Ovary (tissue), 3 donors: ENCODE measurements around the gene DYRK2.

Experiments
- EP300 ChIP-seq: sonication (generic); formaldehyde crosslinking; IDR thresholded peaks from one replicate; pipeline ENCODE4 v1.6.1; 2017; ENCODE audit warnings: antibody characterized with exemption
- POLR2A ChIP-seq: fragments of 450-650 bp; IDR thresholded peaks from one replicate; pipeline ENCODE4 v1.6.1; 2017; ENCODE audit warnings: antibody characterized with exemption, mild to moderate bottlenecking, moderate library complexity
- TF ChIP-seq, protein P1 (sequence below), 3 donors: fragments of 450-650 bp in 2 of 3; fragments of 200-600 bp in 1 of 3; IDR thresholded peaks; one replicate each; pipeline versions ENCODE4 v1.5.1 to v1.8.0; 2016 to 2022; ENCODE audit warnings: antibody characterized with exemption in 3 of 3, mild to moderate bottlenecking in 1 of 3
- donor health status: DM: no; HTN: no; CAD: no.

DNA sequence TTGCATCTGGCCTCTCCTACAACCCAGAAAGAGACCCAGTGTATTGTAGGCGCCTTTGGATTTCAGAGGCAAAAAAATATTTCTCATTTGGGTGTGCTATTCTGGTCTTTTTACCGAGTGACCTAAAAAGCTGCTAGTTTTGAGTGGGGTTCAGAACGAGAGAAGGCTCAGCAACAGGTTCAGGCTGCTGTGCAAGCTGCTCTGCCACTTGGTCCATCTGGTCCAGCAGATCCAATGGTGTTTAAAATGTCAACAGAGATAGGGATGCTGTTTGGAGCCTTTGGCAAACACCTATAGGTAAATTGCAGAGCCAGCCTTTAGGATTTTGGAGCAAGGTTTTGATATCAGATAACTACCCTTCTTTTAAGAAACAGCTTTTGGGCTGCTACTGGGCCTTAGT lies 25.3 kb upstream of the DYRK2 start:
- TF ChIP-seq, protein P1, sequence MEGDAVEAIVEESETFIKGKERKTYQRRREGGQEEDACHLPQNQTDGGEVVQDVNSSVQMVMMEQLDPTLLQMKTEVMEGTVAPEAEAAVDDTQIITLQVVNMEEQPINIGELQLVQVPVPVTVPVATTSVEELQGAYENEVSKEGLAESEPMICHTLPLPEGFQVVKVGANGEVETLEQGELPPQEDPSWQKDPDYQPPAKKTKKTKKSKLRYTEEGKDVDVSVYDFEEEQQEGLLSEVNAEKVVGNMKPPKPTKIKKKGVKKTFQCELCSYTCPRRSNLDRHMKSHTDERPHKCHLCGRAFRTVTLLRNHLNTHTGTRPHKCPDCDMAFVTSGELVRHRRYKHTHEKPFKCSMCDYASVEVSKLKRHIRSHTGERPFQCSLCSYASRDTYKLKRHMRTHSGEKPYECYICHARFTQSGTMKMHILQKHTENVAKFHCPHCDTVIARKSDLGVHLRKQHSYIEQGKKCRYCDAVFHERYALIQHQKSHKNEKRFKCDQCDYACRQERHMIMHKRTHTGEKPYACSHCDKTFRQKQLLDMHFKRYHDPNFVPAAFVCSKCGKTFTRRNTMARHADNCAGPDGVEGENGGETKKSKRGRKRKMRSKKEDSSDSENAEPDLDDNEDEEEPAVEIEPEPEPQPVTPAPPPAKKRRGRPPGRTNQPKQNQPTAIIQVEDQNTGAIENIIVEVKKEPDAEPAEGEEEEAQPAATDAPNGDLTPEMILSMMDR (IDR thresholded peaks at IDR 0.05), result no peak
- no peak for TF ChIP-seq EP300
- no peak for TF ChIP-seq POLR2A
